ENCODE results near the gene INCA1.

- no peak for TF ChIP-seq POLR2AphosphoS5 (IDR thresholded peaks at IDR 0.05; ENCODE audit: low read depth, low read length)
- no peak for TF ChIP-seq EZH2 (IDR thresholded peaks at IDR 0.05; ENCODE audit: low read depth, low read length, severe bottlenecking)
- TF ChIP-seq CTCF (IDR thresholded peaks at IDR 0.05; ENCODE audit: control extremely low read depth in 1 of 3, insufficient read depth in 1 of 3, low read depth in 1 of 3, low read length in 3 of 3) = peak; percentile 40 to 52 (median 47)
- TF ChIP-seq SRF (IDR thresholded peaks at IDR 0.05; ENCODE audit: low read depth, low read length) = no peak
- TF ChIP-seq JUN (IDR thresholded peaks at IDR 0.05; ENCODE audit: low read depth, low read length) = no peak
- no peak for TF ChIP-seq POLR2A (IDR thresholded peaks at IDR 0.05; ENCODE audit: control extremely low read depth in 1 of 2, low read depth in 2 of 2, low read length in 2 of 2)
Measured at GRCh38 chr17:4986951-4987766, 10.2 kb downstream of the INCA1 start, which contains the start of gene CAMTA2.

Measured in H1 (cell line).